GOT3 (cell line): ENCODE data around the gene EEPD1.

Source experiments
- DNase-seq: peaks from one replicate; lab custom pipeline; 2025; ENCODE audit warnings: mixed read lengths; lab: John Stamatoyannopoulos, UW

The EEPD1 gene

DNA sequence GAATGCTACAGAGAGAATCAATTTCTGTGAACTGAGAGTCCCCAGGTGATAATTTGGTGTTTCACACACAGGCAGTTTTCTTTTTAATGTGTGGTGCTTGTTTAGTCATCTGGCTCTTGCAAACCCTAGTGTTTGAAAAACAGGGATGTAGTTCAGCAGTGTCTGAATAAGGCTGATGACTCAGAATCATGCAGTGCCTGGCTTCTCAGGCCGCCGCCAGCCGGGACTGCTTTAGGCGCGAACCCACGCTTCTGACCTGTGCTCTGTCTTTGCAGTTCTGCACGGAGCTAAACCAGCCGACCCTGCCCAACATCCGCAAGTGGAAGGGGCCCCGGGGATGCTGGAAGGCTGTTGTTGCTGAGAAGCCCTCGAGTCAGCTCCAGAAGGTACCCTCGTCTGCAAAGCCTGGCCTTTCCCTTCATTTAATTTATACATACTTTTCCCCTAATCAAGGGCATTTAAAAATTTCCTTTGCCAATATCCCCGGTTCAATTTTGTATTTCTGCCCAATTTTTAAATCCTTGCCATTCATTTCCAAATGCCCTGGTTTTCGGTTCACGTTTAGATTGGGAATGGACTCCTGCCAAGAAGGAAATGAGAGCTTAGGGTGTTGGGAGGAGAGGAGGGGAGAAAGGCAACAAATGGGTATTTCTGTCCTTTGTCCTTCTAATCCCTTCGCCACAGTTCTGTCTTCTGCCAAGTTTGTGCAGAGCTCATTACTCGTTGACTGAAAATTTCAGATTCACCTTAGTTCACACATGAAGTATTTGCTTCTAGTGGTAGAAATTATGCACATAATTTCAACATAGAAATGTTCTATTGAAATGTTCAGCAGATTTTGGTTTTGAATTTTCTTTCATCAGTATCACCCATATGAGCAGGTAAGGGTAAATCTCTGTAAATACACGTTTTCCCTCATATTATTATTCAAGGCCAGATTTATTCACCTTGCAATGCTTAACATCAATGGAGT, 128.1 kb downstream of the EEPD1 start:
- peak; percentile 37 for DNase-seq

DNA sequence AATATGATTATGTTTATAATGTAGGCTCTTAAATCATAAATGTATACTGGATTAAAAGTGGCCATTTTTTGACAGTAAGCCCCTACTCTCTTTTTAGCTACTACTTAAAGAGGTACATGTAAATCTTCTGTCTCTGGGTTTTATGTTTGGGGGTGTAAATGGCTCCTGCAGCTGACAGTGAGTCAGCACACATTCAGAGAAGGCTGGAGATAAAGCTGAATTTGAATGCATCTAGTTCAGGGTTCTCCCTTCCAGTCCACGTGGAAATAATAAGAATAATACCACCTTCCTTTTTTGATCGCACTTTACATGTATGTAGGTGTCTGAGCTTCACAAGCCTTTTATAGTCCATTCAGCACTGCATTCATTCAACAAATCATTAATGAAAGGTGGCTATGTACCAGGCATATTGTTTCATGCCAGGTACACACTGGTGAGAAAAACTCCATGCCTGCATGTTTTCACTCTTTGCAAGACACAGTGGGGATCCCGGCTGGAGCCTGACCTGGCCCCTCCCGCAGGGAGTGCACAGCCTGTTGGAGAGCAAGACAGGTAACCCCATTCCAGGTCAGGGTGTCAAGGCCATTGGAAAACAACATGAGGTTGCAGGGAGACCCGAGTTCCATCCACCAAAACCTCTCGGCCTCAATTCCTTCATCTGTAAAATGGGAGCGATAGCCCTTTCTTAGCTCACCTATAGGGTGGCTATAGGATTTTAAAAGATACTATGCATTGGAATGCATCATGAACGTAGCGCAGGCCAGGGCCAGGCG, 129.1 kb downstream of the EEPD1 start:
- DNase-seq: no peak

DNA sequence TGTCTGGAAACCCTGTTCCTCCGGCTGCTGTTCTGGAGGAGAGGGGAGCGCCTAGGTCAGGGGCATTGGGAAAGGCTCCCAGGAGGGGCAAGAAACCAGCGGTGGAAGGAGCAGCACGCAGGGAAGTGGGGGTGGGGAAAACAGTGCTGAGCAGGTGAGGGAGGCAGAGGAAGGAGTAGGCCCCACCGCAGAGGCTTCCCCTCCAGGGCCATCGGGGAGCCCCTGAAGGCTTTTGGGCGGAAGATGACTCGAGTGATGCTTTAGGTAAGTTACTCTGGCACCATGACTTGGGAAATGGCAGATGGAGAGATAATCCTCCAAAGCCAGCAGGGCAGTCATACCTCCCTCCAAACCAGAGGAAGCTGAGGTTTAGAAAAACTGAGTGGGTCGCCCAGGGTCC, 130.1 kb downstream of the EEPD1 start:
- no peak for DNase-seq

DNA sequence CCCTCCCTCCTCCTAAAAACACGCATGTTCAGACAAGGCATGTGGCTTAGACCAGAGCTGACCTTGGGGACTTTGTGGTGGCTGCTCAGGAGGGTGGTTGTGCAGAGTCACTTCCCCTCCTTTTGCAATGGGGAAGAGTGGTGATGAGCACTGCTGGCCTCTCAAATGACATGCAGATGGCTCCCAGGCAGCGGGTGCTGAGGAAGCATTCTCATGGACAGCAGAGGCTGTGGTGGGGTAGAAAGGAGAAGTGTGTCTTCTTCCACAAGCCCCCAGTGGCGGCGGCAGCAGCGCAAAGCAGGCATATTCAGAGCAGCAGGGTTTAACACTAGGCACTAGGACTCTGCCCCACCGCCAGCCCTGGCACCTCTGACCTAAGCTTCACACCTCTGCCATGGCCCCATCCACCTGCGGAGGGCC, 130.7 kb downstream of the EEPD1 start:
- DNase-seq: no peak

DNA sequence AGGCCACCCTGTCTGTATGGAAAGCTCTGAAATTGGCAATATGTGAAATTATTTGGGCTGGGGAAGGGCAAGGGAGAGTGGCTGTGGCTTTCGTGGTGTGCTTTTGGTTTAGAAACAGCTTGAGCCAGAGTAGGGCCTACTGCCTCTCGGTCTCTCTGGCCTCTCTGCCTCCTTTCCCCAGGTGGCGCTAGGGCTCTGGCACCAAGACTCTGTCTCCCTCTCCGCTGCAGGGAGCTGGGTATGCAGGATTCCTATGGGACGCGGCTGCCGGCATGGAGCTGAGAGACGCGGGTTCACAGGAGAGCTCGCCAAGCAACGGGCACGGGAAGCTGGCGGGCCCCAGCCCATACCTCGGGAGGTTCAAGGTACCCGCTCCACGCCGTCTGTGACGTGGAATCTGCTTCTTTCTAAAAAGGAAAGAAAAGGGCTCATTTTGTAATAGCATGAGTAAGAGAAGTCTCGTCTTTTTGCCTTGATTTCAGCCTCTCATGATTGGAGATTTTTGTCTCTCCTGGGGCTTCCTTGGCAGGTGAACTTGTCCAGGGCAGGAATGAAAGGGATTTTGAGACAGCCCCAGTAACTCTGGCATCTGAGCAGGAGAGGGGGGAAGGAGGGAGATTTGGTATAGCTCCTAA, 131.5 kb downstream of the EEPD1 start:
- no peak for DNase-seq

DNA sequence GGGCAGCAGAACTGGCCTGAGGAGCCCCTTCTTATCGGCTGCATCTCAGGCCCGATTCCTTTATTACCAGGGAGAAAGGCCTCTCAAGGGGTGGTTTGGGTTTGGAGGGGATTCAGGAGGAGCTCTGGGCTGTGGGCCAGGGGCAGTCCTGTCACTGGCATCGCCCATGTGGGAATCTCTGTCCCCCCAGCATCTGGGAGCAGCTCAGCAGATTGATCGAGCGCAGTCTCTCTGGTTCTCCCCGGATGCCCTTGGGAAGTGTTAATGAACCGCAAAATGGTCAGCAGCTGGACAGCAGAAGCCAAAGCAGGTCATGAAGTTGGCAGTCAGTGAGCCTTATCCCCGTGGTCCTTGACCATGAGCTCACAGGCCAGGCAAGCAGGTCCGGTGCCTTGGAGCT, 132.2 kb downstream of the EEPD1 start:
- no peak for DNase-seq

DNA sequence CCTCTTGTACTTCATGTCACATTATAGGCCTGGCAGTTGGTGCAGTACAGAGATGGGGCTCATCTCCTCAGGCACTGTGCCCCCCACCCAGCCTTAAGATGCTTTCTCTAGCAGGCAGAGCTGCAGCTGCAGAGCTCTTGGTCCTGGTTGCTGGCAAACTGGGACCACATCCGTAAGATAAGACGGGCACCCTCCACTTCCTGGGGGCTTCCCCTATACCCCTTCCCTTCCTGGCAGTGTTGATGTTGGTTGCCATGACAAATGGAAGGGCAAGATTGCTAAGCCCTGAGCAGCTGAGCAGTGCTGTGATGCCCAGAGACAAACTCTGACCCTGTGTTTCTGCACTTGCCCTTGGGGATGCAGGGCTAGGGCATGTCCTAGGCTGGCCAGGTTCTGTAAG, 133.2 kb downstream of the EEPD1 start:
- DNase-seq: no peak

DNA sequence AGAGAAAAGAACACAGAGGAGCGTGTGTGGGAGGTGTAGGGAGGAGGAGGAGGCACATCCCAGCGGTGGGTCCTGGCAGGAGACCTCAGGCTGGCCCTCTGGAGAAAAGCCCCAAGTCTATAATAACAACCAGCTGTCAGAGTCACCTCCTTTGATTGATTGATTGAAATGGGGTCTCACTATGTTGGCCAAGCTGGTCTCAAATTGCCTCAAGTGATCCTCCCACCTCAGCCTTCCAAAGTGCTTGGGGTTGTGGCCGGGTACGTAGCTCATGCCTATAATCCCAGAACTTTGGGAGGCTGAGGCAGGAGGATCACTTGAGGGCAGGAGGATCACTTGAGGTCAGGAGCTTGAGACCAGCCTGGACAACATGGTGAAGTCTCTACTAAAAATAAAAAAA, 133.6 kb downstream of the EEPD1 start:
- no peak for DNase-seq

DNA sequence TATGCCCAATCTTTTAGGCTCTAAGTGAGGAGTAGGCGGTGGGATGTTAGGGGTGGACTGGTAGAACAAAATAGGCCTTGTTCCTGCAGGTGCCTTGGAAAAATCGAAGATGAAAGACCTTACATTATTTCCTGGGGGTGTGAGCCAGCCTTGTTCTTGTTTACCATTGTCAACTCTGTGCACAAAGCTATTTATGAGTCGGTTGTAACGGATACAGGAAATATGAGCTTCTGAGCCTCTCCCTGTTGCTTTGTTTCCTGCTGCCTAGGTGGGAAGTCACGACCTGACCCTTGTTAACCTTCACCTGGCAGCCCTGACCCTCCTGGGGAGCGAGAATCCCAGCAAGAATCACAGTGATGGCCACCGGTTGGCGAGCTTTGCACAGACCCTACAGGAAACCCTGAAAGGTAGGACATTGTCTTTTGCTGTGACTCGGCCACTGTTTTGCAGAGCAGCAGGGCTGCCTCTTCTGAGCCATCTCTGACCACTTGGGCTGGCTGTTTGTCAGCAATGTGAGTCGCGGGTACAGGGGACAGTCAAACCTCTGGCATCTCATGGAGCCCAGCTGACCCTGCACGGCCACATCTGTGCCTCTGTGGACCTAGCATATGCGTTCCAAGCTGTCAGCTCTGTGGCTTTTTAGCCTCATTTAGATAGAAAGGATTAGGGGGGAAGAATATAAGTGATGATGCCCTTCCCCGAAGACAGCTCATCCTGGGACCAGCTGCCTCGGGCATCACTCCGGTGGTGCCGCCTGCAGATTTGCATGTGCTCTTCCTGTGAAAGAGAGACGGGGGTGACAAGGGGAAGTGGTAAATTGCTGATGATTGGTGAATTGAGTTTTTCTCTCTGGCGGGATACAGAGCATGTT, 134.6 kb downstream of the EEPD1 start:
- DNase-seq: no peak

DNA sequence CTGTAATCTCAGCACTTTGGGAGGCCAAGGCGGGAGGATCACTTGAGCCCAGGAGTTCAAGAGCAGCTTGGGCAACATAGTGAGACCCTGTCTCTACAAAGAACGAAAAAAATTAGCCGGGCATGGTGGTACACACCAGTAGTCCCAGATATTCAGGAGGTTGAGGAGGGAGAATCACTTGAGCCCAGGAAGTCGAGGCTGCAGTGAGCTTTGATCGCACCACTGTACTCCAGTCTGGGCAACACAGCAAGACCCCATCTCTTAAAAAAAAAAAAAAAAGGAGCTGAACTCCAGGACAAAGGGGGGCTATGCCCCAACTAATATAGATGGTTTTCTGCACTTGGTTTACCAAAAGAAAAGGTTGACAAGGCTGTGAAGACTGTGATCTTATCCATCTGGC, 135.4 kb downstream of the EEPD1 start:
- DNase-seq: no peak

DNA sequence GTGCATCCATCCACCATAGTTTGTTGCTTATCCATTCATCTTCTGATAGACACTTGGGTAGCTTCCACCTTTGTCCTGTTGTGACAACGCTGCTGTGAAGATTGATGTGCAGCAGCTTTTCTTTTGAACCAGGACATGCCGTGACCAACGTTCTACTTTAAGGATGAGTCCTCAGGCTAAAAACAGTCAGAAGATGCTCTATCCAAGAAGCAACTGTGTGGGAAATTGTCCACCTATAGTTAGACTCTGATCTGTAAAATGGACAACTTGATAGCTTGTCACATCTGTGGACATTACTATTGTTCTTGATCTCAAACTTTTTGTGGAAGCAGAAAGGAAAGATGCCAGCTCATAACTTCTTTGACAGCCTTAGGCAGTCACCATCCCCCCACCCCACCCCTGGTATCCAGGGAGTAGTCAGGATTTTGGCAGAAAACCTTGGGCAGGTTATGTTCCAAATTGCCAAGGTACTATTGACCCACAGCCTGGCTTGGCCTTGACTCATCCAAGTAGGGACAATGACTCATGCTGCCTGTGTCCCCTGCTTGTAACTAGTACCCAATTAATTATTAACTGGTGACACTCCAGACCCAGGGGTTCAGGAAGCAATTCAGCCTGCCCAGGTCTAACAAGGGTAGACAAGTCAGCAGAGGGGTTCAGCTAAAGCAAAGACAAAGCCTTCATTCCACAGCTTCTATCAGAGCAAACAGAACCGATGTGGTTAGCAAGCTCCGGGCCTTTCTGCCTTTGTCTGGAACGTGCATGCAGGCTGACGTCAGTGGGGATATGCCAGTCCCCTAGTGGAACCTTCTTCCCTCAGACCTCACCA, 137.0 kb downstream of the EEPD1 start:
- DNase-seq: no peak

DNA sequence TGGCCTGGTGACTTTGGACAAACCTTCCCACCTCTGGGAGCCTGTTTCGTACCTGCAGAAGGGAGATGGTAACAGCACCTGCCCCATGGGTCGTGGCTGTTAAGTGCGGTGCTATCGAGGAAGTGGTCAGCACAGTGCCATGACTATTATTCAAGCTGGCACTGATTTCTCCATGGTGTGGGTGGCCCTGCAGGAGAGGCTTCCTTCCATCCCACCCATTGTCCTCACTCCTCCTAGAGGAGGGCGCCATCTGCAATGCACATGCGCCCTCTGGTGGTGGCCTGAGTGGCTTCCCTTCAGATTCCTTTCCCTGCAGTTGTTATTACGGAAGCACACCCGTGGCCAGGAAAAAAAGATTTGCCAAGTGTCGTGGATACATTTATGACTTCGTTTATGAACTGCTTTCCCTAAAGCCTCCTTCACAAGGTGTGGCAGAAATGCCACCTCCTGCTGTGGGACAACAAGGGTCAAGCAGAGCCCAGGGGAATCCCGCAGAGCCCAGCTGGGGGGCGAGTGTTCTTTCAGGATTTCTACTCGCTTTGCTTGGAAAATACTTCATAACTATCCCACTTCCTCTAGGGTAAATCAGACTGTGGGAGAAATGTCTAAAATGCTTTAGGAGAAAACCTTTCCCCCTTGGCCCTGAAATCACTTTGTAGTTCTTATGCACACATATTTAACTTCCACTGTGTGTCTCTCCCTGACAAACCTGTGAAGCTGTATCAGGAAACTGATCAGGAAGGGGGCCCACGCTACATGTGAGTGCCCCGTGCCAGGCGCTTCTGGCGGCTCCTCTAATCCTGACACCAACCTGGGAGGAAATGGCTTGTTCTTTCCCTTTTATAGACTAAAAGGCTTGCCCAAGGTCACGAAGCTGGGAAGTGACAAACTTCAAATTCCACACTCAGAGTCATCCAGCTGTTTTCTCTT, 138.6 kb downstream of the EEPD1 start:
- peak; percentile 38 for DNase-seq

DNA sequence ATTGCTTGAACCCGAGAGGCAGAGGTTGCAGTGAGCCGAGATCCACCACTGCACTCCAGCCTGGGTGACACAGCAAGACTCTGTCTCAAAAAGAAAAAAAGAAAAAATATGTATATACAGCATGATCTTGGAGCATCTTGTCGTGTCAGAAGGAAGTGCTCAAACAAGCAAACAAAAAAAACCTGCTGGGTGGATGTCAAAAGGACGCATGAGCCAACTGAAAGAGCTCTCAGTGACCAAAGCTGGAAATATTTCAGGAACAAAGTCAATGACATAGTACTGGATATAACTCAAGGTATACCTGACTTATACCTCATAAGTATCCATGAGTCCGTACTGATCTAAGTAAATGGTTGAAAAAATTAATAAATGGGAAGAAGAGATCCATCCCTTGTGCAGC, 142.0 kb downstream of the EEPD1 start:
- no peak for DNase-seq

DNA sequence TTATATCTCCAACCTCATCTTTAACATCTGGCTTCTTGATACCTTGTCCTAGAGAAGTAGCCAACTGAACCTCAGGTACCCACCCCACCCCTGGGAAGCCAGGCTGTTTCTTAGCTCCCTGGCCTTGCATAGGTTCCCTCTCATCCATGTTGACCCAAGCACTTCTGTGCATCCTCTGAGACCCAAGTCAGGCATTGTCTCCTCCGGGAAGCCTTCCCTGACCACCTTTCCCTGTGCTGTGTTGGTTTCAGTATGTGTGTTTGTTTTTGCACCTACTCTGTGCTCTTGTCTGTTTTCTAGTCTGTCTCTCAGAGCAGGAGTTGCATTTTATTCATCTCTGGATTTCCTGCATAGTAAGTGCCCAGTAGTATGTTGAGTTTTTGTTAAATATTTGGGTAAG, 143.2 kb downstream of the EEPD1 start:
- no peak for DNase-seq

DNA sequence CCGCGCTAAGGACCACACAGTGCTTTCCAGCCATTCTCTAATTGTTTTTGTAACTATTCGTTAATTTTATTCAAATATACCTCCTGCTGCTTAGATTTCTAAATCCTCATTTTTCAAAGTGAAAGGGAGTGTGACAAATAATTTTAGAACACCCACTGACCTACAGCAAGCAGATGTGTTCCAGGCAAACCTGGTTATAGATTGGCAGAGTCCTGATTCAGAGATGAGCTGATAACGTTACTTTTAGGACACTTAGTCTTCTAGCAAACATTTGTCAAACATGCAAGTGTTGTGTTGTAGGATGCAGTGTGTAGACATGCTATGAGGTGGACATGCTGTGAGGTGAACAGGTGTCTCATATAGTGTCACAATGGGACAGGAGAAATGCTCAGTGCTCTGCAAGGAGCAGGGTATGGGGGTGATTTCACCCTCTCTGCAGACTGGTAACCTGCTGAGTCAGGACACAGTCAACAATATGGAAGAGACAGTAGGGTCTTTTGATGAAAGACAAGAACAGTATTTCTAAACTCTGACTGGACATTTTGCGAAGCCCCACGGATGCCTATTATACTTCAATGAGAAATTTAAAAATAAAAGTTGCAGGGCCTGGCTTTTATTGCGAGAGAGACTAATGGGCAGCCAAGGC, 144.4 kb downstream of the EEPD1 start:
- DNase-seq: no peak

DNA sequence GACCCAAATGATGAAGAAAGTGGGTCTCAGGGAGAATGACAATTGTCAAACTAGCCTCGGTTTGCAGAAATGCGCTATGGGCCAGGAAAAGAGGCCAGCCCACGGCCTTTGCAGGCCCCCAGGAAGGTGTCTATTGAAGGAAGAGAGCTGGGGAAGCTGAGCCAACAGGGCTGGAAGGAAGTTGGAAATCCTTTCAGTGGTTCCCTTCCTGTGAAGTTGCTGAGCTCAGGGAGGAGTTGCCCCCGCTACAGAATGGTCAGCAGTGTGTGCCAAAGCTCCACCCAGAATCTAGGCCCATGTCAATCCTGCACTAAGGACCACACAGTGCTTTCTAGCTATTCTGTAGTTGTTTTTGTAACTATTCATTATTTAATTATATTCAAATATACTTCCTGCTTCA, 145.1 kb downstream of the EEPD1 start:
- DNase-seq: no peak

DNA sequence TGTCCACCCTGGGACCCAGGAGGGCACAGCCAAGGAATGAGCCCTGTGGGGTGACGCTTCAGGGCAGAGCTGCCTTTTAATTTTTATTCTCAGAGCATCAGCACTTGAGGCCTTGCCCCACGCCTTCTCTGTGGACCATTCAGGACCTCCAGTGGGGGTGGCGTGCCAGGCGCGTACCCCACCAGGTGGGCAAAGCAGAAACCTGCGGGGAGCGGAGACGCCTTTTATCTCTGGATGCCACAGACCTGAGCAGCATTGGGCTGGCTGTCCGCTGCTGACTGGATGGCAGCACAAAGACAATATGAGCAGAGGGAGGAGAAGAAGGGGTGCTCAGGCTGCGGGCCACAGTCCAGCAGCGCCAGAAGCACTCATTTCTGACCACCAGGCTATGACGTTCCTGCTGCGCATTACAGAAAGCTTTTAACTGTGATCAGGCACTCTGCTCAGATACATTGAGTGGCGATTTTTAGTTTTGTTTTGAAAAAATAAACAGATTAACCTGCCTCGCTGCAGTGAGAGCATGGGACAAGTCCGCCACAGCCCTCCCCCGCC, 146.2 kb downstream of the EEPD1 start:
- DNase-seq: no peak

DNA sequence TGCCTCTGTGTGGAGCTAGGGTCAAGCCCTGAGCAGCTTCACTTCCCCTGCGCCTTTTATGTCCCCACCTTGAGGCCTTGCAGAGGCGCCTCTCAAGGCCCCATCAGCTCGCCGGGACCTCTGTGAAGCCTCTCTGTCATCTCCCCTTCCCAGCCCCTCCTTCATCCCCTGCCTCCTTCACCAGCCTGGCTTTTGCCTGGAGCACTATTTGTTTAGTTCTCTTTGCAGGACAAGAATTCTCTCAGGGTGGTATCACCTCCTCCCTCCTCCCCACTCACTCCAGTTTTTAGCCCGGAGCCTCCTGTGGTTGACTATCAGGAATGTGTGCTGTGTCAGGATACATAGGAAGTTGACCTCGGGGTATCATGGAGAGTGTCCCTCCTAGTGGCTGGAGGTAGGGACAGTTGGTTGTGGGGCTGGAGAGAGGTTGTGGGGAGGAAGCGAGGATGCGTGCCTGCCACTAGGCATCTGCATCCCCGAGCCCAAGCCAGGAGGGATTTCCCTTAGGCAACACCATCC, 146.8 kb downstream of the EEPD1 start:
- DNase-seq: no peak
